SK-N-MC (cell line): ENCODE data around the gene MACROD2.

Experiments
- EZH2 ChIP-seq: fragments of 200-600 bp; sonication (generic); IDR thresholded peaks from one replicate; pipeline ENCODE4 v1.6.1; 2017; ENCODE audit warnings: antibody characterized with exemption
- POLR2AphosphoS5 ChIP-seq: IDR thresholded peaks from 2 replicates; pipeline ENCODE4 v1.6.1; 2012; ENCODE audit warnings: mild to moderate bottlenecking, low read depth, low read length, borderline replicate concordance

GRCh38 chr20:14619411-14619810, 624.1 kb downstream of the MACROD2 start:
- TF ChIP-seq EZH2 (no peak), POLR2AphosphoS5 (no peak)
